SW480 (cell line): ENCODE data around the gene CDH12.

Experiments
- DNase-seq: peaks from one replicate; pipeline ENCODE4 v3.0.0-alpha.2; 2016; ENCODE audit warnings: low spot score

The CDH12 gene

DNA sequence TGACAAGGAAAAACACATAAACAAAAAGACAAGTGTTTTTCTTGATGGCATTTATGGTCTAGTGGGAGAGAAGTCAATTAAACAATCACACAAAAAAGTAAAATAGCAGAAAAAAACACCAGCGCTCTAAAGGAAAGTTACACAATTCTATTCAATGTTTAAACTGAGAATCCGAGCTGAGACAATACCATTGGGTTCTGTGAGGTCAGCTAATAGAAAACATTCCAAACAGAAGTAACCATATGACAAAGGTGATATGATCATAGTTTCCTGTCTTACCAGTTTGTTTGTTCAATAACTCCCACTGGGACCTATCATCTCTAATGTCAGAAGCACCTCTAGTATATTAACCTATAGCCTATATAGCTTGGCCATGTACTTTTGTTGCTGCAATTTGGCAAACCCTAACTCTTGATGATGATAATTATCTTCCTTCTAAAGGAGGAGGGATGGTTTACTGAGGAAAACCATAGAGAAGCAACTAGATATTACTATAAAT, 1030.0 kb downstream of the CDH12 start:
- no peak for DNase-seq

DNA sequence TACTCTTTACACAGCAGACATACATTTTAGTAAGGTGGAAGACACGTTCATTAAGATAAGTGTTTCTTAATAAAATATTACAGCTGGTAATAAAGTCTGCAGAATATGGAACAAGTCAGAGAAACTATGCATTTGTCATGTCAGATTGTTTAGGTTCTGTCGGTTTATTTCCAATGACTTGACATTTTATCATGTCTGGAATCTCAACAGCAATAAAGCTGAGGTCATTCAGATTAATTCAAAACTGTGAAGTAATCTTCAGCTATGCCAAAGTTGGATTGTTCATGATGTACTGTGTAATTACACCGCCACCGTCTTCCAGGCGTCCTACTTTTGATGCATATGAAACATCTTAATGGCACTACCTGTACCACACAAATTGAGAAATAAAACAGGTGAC, 1032.6 kb downstream of the CDH12 start:
- DNase-seq: no peak

DNA sequence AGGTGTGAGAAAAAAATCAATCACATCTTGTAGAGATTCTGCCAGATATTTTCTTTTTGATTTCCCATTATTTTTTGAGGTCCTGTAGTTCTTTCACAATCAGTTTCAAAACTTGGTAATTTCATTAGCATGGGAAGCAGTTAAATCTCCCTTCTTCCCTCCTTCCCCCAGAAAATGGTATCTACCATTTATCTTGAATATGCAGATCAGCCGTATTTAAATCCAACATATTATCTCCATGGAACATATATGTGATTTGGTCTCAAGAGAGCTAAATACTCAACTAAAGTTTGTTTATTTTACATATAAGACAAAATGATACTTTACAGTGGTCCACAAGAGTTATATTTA, 1034.8 kb downstream of the CDH12 start:
- DNase-seq: no peak

DNA sequence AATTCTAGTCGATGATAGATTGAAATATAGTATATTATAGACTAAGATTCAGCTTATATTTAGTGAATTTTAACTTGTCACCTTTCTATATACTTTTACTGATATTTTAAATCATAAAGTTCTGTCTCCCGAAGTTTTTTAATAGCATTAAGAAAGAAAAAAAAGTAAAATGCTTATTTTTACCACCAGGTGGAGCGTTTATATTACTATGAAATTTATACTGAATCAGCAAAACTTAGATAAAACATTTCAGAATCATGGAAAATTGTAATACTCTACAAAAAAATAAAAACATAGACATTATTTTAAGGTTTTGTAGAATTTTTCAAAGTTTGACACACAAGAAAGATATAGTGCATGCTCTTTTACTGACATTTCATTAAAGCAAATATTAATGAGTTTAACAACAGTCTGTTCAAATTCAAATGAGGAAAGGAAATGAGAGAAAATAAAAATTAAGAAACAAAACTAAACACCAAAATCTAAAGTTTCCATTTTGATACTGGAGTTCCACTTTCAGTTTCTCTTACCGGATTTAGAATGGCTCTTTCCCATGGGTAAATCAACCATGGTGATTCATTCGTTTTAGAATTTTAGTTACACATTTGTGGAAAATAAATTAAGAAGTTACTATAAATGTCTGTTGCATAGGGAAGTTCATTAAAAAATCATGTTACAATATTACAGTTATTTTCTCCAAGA, 1035.3 kb downstream of the CDH12 start:
- no peak for DNase-seq

DNA sequence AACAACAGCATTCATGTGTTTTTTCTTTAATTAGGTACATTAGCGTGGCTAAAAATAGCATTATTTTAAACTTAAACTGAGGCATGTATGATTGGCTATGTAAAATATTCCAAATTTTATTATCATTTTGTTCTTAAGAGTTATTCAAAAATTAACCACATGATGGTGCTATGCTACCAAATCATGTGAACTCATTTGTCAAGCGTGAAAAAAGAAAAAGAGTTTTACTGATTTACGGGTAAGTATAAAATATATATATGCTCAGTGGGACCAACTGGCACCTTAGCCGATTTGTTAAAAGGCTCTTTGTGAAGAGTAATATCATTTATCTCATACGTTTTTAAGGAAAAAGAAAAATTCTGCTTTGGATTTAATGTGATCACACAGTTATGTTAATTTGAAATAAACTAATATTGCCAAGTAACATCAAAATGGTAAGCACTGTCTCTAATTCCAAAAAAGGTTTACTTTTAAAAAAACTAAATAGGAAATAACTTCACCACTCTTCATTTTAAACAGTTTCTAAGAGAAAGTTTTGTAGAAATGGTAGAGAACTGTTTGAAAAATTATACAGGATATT, 1042.3 kb downstream of the CDH12 start:
- DNase-seq: peak; percentile 38

DNA sequence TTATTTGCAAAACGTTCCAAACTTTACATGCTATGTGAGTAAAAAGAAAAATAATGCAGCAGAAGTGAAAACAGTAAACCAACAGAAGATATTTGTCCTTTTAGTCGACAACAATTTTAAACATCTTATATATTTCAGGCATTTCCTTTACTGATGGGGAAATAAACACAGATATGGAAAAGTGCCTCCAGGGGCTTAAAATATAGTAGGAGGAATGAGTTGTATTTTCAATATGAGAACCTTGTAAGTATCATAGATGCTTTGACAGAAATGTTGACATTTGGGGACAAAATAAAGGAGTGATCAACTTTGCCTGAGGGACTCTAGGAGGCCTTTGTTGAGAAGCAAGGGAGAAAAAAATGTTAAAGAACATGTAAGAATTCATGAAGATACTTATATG, 1043.5 kb downstream of the CDH12 start:
- DNase-seq: no peak

DNA sequence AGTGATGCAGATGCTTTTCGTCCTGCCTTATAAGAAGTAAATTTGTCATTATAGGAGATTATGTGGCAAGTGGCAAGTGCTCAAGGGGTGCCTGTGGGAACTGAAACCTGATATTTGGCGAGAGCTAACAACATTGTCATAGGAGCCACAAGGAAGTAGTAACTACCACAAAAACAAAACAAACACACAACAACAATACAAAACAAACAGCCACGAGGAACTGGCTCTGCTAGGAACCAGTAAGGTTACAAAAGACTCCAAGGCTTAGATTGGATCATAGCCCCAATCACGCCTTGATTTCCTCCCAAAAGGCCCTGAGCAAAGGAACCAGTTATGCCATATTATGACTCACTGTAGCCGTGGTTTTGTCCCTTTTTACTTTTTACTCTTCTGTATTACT, 1045.2 kb downstream of the CDH12 start:
- peak; percentile 9 for DNase-seq

DNA sequence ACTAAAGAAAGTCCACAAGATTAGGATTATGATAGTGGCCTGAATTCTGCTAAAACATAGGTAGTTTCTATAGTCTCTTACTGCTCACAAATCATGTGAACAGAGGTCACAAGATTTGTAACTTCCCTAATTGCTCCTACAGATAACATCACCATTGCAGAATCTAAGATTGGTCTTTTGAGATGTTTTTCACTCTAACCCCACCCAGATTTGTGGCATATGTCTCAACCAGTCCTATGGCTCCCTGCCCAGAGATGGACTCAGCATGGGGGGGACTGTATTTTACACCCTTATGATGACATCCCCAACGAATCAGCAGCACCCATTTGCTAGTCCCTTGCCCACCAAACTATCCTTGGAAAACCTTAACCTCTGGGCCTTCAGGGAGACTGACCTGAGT, 1046.2 kb downstream of the CDH12 start:
- no peak for DNase-seq

DNA sequence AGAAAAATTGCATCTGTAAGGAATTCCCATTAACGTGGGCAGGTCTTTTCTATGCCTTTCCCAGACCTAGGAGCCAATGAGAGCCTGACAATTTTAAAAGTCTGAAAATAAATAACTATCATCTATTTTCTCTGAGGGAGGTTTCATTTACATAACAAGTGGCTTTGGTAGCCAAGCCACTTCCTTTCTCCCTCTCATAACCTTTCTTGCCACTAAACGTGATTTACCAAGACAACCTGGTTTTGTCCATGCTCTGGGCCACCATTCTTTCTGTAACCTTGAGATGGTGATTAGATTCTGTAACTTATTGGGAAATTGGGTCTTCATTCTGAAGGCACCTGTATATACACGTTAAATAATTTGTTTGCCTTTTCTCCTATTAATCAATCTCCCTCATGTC, 1046.9 kb downstream of the CDH12 start:
- no peak for DNase-seq

DNA sequence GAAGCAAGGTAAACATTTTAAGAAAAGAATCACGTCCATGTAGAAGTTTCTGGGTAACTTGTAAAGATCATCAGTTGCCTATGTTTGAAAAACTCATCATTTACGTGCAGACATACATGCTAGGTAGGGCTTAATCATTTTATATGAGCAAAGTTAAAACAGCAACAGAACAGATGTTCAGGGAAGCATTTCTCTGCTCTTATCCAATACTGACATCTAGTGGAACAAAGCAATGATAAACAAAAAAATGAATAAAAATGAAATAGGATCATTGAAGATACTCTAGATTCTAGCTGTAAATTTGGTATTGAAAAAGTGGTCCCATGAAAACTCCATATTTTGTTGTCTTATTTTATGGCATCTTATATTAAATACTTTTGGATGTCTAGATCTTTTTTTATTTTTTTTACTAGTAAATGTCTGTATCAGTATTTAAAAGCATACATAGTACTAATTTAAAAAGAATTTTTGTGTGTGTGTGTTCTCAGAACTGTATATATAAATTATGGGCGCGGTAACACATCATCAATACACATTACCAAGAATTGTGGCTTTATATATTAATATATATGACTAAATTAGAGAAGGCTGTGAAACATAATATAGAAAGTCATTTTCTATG, 1050.2 kb downstream of the CDH12 start:
- peak; percentile 61 for DNase-seq

DNA sequence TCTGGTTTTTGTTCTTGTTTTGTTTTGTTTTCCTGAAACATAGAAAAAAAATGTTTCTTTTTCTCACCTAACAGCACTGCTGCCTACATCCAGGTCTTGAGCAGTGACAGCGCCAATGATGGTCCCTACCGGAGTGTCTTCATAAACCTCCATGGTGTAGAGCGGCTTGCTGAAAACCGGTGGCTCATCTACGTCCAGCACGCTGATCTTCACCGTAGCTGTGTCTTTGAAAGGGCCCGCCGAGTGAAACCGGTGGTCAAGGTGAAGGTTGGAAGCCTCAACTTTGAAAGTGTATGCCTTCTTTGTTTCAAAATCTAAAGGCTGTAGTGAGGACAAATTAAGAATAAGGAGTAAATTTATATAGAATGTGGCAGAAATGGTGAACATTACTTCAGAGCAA, 1051.0 kb downstream of the CDH12 start:
- DNase-seq: no peak

DNA sequence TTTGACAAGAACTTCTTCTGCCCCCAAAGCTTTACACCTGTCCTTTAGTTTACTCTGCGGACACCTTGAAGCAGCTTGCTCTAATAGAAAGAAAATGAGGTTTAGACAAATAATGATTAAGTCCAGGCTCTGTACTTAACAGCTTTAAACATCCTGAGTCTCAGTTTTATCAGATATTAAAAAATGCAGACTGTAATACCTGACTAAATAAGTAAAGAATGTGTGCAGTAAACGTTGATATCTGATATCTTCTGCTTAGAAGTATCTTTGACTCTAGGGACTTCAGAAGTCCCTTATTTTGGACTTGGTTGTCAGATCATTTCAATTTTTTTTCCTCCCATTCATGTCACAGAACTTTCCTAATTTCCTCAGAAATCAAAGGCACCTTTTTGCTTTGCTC, 1060.4 kb downstream of the CDH12 start:
- DNase-seq: no peak

DNA sequence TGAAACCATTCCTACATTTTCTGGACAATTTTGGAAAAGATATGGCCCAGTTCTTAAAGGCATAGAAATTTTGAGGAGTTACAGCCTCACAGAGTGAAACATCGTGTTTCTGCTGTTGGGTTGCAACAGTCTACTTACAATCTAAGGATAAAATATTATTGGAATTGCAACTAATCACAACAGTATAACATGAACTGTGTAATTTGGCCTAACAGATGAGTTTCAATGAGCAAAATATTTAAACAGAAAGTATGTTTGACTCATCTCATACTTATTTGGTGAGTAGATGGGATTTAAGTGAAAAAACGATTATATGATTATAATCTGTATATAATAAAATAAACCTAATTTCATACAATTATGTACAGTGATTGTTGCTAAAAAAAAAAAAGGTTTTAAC, 1061.8 kb downstream of the CDH12 start:
- no peak for DNase-seq

DNA sequence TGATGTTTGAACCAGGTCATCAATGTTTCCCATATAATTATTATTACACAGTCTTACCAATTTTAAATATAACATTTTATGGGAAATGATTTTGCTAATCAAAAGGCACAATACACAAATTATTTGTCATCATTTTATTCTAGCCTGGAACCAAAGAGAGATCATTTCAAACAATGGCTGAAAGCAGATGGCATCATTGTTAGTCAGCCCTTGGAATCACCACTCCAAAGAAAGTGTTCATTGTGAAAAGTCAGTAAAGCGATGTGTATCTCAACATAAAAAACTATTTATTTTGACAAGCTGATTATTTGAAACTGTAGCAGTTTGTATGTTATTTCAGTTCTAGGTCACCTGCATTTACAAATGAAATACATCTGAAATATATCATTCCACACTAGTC, 1068.7 kb downstream of the CDH12 start:
- no peak for DNase-seq

DNA sequence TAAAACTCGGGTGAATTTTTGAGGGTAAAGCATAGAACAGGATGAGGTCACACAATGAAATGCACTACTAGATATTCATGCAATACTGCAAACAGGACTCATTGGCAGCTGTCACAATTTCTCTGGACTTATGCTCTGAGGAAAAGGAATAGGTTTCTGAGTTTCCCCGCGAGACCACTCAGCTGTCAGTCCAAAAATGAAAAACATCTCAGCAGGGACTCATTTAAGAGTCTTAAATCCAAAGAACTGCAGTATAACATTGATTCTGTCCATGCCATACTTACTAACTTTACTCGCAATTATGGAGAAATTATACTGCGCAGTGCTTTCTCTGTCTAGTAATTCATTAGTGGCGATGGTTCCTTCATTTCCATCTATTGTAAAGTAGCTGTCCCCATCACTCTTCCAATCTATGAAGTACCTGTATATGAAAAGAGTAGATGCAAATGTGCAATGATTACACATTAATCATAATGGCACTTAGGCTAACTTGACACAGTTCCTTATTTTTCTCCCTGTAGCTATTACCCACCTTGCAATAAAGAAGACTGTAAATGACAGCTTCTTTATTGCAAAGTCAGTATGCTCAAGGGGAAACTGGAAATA, 1070.0 kb downstream of the CDH12 start:
- no peak for DNase-seq

DNA sequence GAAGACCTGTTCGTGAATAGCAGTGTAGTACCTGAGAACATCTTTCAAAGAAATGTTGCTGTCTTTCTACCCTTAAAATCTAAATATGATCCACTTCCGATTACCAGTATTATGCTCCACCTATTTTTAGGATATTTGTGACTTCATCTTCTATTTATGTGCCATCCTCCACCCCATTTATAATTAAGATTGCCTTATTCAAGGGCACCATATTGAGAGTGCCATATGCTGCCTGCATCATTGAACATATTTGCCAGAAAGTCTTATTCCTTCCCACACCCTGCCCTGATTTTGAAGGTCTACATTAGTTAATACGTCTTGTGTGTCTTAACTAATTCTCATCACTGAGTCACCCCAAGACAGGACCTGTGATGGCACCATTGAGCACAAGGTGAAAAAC, 1076.7 kb downstream of the CDH12 start:
- no peak for DNase-seq

DNA sequence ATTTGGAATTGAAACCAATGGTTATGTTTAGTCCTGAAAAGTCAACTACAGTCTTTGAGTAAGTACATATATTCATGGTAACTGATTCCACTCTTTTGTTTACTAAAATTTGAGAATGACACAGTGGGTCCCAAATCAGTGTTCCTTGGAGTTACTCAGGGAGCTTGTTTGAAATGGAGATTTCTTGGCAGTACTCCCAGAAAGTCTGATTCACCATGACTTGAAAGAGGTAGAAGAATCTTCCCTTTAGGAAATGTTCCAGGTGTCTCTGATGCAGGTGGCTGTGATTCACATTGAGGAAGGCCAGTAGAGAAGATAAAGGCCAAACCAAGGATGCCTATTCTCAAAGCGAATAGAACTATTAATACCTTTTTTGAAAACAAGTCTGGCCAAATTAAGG, 1078.3 kb downstream of the CDH12 start:
- DNase-seq: no peak

DNA sequence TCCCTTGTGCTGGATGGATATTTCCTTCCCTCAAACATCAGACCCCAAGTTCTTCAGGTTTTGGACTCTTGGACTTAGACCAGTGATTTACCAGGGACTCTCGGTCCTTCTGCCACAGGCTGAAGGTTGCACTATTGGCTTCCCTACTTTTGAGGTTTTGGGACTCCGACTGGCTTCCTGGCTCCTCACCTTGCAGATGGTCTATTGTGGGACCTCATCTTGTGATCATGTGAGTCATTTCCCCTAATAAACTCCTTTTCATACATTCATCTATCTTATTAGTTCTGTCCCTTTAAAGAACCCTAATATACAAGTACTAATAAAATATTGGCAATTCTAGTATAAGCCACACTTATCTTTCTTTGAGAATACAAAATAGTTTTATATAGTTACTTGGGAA, 1078.9 kb downstream of the CDH12 start:
- DNase-seq: no peak

DNA sequence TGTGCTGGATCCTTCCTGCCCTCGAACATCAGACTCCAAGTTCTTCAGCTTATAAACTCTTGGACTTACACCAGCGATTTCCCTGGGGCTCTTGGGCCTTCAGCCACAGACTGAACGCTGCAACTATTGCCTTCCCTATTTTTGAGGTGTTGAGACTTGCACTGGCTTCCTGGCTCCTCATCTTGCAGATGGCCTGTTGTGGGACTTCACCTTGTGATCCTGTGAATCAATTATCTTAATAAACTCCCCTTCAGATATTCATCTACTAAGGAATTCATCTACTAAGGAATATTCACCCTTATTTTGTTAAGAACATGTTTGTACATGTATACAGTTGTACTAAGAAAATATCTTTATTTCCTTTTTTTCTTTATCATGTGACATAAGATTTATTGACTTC, 1079.7 kb downstream of the CDH12 start:
- DNase-seq: no peak

DNA sequence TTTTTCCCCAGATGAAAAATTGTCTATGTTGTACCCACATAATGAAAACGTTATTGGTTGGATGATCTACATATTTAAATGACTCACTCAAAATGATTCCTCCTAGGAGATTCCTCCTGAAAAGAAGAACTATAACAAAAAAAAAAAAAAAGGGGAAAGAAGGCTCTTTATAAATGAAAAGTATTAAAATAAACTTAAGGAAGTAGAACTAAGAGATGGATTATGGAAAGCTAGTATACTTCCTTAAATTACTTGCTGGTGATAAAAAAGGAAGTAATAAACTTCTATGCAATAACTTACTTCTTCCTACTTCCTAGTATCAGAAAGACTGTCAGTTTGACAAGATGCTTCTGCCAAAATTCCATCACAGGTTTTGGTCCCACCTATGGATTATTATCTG, 1087.7 kb downstream of the CDH12 start:
- no peak for DNase-seq

DNA sequence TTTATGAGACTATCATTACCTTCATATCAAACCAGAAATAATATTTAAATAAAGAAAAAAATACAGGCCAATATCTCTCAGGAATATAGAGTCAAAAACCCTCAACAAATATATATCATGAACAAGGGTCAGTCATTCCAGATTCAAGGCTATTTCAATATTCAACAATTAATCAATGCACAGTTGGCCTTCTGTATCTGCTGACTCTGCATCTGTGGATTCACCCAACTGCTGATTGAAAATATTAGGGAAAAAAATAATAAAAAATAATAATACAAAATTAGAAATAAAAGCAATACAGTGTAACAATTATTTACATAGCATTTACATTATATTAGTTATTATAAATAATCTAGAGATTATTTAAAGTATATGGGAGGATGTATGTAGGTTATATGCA, 1114.0 kb downstream of the CDH12 start:
- no peak for DNase-seq

DNA sequence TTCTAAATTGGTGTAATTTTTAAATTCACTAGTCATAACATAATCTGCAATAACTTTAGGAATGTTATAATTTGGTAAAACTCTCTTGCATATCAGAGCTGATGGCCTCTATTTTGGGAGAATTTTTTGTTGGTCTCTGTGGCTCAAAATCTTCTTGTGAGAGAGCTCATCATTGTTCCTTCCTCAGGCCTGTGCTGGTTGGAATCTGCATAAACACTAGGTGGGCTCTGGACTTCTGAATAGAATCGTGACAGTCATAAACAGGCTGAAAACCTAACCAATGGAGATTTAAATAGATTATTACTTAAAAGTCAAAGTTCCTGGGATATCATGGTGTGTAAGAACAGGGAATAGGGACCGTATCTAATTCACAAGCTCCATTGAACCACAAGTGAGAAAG, 1129.6 kb downstream of the CDH12 start:
- no peak for DNase-seq
